SIG-M5 treated with dmso at 0.1 percent for 504 hours (cell line): ENCODE data around the gene SETMAR.
"Not testable (repeated sequence)": the region's sequence is repeated elsewhere in the genome, so short reads cannot be mapped to it uniquely, and the experiment has no call there.

Experiments used
- DNase-seq: peaks from one replicate; lab custom pipeline; 2025; ENCODE audit not compliant: unreplicated experiment; lab: John Stamatoyannopoulos, UW

SETMAR gene

GRCh38 chr3:4313606-4314293, 10.6 kb downstream of the SETMAR start:
- DNase-seq: no peak

GRCh38 chr3:4314688-4315087, 11.5 kb downstream of the SETMAR start:
- peak; percentile 34 for DNase-seq

- no peak for DNase-seq
Observed at GRCh38 chr3:4320096-4320911, 17.1 kb downstream of the SETMAR start.

GRCh38 chr3:4321732-4322131, 18.6 kb downstream of the SETMAR start:
- no peak for DNase-seq

- peak; percentile 91 for DNase-seq
Observed at GRCh38 chr3:4322635-4323034, 19.5 kb downstream of the SETMAR start.

GRCh38 chr3:4323246-4324027, 20.3 kb downstream of the SETMAR start:
- no peak for DNase-seq

- DNase-seq: no peak
Observed at GRCh38 chr3:4326868-4327267, 23.7 kb downstream of the SETMAR start.

- DNase-seq: not testable (repeated sequence)
Observed at GRCh38 chr3:4329806-4330205, 26.6 kb downstream of the SETMAR start.

- no peak for DNase-seq
Observed at GRCh38 chr3:4332111-4332510, 28.9 kb downstream of the SETMAR start.

- DNase-seq: no peak
Observed at GRCh38 chr3:4332574-4332973, 29.4 kb downstream of the SETMAR start.

- DNase-seq: no peak
Observed at GRCh38 chr3:4332991-4333390, 29.8 kb downstream of the SETMAR start.

GRCh38 chr3:4334548-4334947, 31.4 kb downstream of the SETMAR start:
- DNase-seq: no peak

- DNase-seq: no peak
Observed at GRCh38 chr3:4335840-4336562, 32.8 kb downstream of the SETMAR start.

GRCh38 chr3:4336850-4337546, 33.8 kb downstream of the SETMAR start:
- DNase-seq: no peak

GRCh38 chr3:4338751-4339150, 35.6 kb downstream of the SETMAR start:
- DNase-seq: no peak

- no peak for DNase-seq
Observed at GRCh38 chr3:4340077-4340410, 36.9 kb downstream of the SETMAR start.

- DNase-seq: no peak
Observed at GRCh38 chr3:4340411-4341335, 37.5 kb downstream of the SETMAR start.

GRCh38 chr3:4341336-4341675, 38.1 kb downstream of the SETMAR start:
- DNase-seq: no peak

- DNase-seq: no peak
Observed at GRCh38 chr3:4343258-4343657, 40.1 kb downstream of the SETMAR start.

- peak; percentile 77 for DNase-seq
Observed at GRCh38 chr3:4350789-4351163, 47.6 kb downstream of the SETMAR start.
